HepG2 (cell line): ENCODE results near the gene SLC12A5. TPM values are rescaled to one million over a fixed set of nuclear protein-coding genes. Genes with fewer than 3 reads are reported as not detected.
A peak's percentile ranks its signal among the peaks of the same experiment; 100 is the strongest.

Experiments
- EZH2 ChIP-seq: conservative IDR thresholded peaks from 2 replicates; pipeline ENCODE4 v1.6.1; 2012; ENCODE audit warnings: mild to moderate bottlenecking, low read depth, low read length, moderate library complexity
- GABPA ChIP-seq, 2 experiments: IDR thresholded peaks; 2 replicates each; pipeline ENCODE4 v1.6.1; 2011 to 2016; ENCODE audit warnings: low read depth in 2 of 2, low read length in 1 of 2, missing biosample characterization in 1 of 2, missing genetic modification characterization in 1 of 2
- GTF2F1 ChIP-seq: fragments of 150-350 bp; IDR thresholded peaks from 2 replicates; pipeline ENCODE4 v1.6.1; 2014; ENCODE audit warnings: low read length
- KLF6 ChIP-seq: IDR thresholded peaks from 2 replicates; pipeline ENCODE4 v1.8.0; 2016; ENCODE audit warnings: missing biosample characterization, missing genetic modification reagents
- MXI1 ChIP-seq: IDR thresholded peaks from 3 replicates; pipeline ENCODE4 v1.6.1; 2012; ENCODE audit warnings: low read depth, low read length, inconsistent platforms, borderline replicate concordance
- NFYC ChIP-seq: IDR thresholded peaks from 2 replicates; pipeline ENCODE4 v1.6.1; 2016; ENCODE audit warnings: missing genetic modification reagents, missing compliant biosample characterization
- PHF21A ChIP-seq: sonication (generic); formaldehyde crosslinking; IDR thresholded peaks from 2 replicates; pipeline ENCODE4 v1.5.0; 2020; ENCODE audit warnings: mild to moderate bottlenecking, missing genetic modification reagents
- POLR2AphosphoS2 ChIP-seq: IDR thresholded peaks from 2 replicates; pipeline ENCODE4 v1.6.1; 2011; ENCODE audit warnings: low read depth, low read length, improper control_type of control experiment
- SCMH1 ChIP-seq: sonication (generic); formaldehyde crosslinking; IDR thresholded peaks from 2 replicates; pipeline ENCODE4 v1.9.0; 2021; ENCODE audit warnings: missing genetic modification reagents, mild to moderate bottlenecking, borderline replicate concordance
- U2AF2 ChIP-seq: fragments of 200-400 bp; formaldehyde crosslinking; IDR thresholded peaks from 2 replicates; pipeline ENCODE4 v1.6.1; 2017; ENCODE audit warnings: low read depth, mild to moderate bottlenecking, low read length
- ZNF160 ChIP-seq: sonication (generic); formaldehyde crosslinking; IDR thresholded peaks from 2 replicates; pipeline ENCODE4 v1.8.0; 2022; ENCODE audit warnings: mild to moderate bottlenecking, inconsistent platforms, missing genetic modification reagents
- ZNF501 ChIP-seq: sonication (generic); formaldehyde crosslinking; IDR thresholded peaks from 2 replicates; pipeline ENCODE4 v1.5.1; 2020; ENCODE audit warnings: mild to moderate bottlenecking, moderate library complexity, missing genetic modification reagents
- ZSCAN12 ChIP-seq: sonication (generic); formaldehyde crosslinking; IDR thresholded peaks from 2 replicates; pipeline ENCODE4 v1.9.0; 2021; ENCODE audit warnings: mild to moderate bottlenecking, missing genetic modification reagents
- polyA plus RNA-seq, 8 experiments: library from polyadenylated mRNA; depleted of rRNA in 3 of 8; stranded (reverse) in 7 of 8; unstranded in 1 of 8; fragments of >200 nt; fragmentation: Illumina TruSeq in 4 of 8; extraction: Trizol in 4 of 8; gene quantifications; 2 replicates each; pipeline versions ENCODE4 v1.2.1 to v1.2.3, GENCODE V29; 2011 to 2016; ENCODE audit warnings: low read depth in 4 of 8, missing spikeins in 1 of 8, mixed read lengths in 1 of 8; ENCODE audit not compliant: insufficient read depth in 1 of 8
- total RNA-seq, 5 experiments: library from RNA; depleted of rRNA; stranded (reverse); fragments of >200 nt; fragmentation: Illumina TruSeq; extraction: Trizol; gene quantifications; 2 replicates each; pipeline ENCODE4 v1.2.3, GENCODE V29; 2016; ENCODE audit warnings: low read depth in 1 of 5
- TF ChIP-seq, protein P1 (sequence below): sonication (generic); formaldehyde crosslinking; conservative IDR thresholded peaks from 2 replicates; pipeline ENCODE4 v1.4.0; 2020; ENCODE audit warnings: missing genetic modification reagents
- TF ChIP-seq, protein P2 (sequence below): sonication (generic); formaldehyde crosslinking; IDR thresholded peaks from 2 replicates; pipeline ENCODE4 v1.5.0; 2020; ENCODE audit warnings: mild to moderate bottlenecking, missing genetic modification reagents, borderline replicate concordance
- TF ChIP-seq, protein P3 (sequence below): sonication (generic); formaldehyde crosslinking; IDR thresholded peaks from 2 replicates; pipeline ENCODE4 v1.5.1; 2020; ENCODE audit warnings: missing genetic modification reagents, mild to moderate bottlenecking, borderline replicate concordance
- TF ChIP-seq, protein P4 (sequence below): sonication (generic); formaldehyde crosslinking; conservative IDR thresholded peaks from 2 replicates; pipeline ENCODE4 v1.4.0; 2020; ENCODE audit warnings: missing genetic modification reagents

The SLC12A5 gene
- total and polyA plus RNA-seq, 2 of the 13 experiments (the other 11 are each of a cell fraction or from before 2014, with no cell fraction given): 4.3 to 5.4 TPM

DNA sequence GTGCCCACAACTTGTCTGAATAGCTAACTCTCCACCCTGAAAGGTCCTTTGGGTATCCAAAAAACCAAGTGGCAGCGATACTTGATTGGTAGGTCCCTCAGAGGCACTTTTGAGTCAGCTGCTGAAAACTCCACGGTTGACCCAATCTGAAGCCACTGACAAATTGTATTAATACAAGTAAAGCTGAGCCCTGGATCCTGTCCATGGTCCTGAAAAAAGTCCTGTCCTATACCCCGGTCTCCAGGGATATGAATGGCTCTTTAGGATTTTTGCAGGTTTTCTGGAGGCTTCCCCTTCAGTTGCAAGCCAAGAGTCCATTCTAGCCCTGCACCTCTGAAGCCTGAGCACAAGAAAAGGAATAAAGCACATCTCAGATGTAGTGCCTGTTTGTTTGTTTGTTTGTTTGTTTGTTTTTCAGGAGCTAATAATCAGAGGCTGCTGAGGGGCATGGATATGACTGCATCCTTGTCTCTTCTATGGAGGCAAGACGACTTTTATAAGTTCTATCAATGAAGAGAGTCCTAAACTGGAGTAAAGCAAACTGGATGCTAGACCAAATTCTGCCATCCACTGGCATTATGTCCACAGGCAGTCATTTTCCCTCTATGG is 1.7 kb upstream of the SLC12A5 start (continued):
- TF ChIP-seq MXI1: no peak
- TF ChIP-seq SCMH1 (CRISPR knock-in tag): no peak
- TF ChIP-seq KLF6 (CRISPR knock-in tag): peak; percentile 91
- no peak for TF ChIP-seq GABPA (IDR thresholded peaks at IDR 0.05; ENCODE audit: low read depth, low read length)
- TF ChIP-seq GABPA (CRISPR knock-in tag; IDR thresholded peaks at IDR 0.05; ENCODE audit: low read depth): no peak
- no peak for TF ChIP-seq ZNF501 (CRISPR knock-in tag)
- TF ChIP-seq POLR2AphosphoS2: no peak
- no peak for TF ChIP-seq PHF21A (CRISPR knock-in tag)
- TF ChIP-seq, protein P1, sequence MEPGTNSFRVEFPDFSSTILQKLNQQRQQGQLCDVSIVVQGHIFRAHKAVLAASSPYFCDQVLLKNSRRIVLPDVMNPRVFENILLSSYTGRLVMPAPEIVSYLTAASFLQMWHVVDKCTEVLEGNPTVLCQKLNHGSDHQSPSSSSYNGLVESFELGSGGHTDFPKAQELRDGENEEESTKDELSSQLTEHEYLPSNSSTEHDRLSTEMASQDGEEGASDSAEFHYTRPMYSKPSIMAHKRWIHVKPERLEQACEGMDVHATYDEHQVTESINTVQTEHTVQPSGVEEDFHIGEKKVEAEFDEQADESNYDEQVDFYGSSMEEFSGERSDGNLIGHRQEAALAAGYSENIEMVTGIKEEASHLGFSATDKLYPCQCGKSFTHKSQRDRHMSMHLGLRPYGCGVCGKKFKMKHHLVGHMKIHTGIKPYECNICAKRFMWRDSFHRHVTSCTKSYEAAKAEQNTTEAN (CRISPR knock-in tag): peak; percentile 64; the same call in 1 of the 2 replicates
- TF ChIP-seq GTF2F1: no peak
- no peak for TF ChIP-seq NFYC
- TF ChIP-seq, protein P2, sequence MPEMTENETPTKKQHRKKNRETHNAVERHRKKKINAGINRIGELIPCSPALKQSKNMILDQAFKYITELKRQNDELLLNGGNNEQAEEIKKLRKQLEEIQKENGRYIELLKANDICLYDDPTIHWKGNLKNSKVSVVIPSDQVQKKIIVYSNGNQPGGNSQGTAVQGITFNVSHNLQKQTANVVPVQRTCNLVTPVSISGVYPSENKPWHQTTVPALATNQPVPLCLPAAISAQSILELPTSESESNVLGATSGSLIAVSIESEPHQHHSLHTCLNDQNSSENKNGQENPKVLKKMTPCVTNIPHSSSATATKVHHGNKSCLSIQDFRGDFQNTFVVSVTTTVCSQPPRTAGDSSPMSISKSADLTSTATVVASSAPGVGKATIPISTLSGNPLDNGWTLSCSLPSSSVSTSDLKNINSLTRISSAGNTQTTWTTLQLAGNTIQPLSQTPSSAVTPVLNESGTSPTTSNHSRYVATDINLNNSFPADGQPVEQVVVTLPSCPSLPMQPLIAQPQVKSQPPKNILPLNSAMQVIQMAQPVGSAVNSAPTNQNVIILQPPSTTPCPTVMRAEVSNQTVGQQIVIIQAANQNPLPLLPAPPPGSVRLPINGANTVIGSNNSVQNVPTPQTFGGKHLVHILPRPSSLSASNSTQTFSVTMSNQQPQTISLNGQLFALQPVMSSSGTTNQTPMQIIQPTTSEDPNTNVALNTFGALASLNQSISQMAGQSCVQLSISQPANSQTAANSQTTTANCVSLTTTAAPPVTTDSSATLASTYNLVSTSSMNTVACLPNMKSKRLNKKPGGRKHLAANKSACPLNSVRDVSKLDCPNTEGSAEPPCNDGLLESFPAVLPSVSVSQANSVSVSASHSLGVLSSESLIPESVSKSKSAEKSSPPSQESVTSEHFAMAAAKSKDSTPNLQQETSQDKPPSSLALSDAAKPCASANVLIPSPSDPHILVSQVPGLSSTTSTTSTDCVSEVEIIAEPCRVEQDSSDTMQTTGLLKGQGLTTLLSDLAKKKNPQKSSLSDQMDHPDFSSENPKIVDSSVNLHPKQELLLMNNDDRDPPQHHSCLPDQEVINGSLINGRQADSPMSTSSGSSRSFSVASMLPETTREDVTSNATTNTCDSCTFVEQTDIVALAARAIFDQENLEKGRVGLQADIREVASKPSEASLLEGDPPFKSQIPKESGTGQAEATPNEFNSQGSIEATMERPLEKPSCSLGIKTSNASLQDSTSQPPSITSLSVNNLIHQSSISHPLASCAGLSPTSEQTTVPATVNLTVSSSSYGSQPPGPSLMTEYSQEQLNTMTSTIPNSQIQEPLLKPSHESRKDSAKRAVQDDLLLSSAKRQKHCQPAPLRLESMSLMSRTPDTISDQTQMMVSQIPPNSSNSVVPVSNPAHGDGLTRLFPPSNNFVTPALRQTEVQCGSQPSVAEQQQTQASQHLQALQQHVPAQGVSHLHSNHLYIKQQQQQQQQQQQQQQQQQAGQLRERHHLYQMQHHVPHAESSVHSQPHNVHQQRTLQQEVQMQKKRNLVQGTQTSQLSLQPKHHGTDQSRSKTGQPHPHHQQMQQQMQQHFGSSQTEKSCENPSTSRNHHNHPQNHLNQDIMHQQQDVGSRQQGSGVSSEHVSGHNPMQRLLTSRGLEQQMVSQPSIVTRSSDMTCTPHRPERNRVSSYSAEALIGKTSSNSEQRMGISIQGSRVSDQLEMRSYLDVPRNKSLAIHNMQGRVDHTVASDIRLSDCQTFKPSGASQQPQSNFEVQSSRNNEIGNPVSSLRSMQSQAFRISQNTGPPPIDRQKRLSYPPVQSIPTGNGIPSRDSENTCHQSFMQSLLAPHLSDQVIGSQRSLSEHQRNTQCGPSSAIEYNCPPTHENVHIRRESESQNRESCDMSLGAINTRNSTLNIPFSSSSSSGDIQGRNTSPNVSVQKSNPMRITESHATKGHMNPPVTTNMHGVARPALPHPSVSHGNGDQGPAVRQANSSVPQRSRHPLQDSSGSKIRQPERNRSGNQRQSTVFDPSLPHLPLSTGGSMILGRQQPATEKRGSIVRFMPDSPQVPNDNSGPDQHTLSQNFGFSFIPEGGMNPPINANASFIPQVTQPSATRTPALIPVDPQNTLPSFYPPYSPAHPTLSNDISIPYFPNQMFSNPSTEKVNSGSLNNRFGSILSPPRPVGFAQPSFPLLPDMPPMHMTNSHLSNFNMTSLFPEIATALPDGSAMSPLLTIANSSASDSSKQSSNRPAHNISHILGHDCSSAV (CRISPR knock-in tag): no peak
- TF ChIP-seq, protein P3, sequence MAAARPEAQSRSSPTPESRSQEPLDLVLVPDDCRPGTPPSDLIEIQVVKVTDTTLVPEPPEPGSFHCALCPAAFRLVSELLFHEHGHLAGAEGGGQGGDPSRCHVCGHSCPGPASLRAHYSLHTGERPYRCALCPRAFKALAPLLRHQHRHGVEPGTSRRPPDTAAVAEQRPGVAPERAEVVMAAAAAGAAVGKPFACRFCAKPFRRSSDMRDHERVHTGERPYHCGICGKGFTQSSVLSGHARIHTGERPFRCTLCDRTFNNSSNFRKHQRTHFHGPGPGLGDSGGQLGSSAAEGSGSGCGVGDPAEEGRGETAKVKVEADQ (CRISPR knock-in tag): no peak
- no peak for TF ChIP-seq EZH2
- no peak for TF ChIP-seq U2AF2
- TF ChIP-seq, protein P4, sequence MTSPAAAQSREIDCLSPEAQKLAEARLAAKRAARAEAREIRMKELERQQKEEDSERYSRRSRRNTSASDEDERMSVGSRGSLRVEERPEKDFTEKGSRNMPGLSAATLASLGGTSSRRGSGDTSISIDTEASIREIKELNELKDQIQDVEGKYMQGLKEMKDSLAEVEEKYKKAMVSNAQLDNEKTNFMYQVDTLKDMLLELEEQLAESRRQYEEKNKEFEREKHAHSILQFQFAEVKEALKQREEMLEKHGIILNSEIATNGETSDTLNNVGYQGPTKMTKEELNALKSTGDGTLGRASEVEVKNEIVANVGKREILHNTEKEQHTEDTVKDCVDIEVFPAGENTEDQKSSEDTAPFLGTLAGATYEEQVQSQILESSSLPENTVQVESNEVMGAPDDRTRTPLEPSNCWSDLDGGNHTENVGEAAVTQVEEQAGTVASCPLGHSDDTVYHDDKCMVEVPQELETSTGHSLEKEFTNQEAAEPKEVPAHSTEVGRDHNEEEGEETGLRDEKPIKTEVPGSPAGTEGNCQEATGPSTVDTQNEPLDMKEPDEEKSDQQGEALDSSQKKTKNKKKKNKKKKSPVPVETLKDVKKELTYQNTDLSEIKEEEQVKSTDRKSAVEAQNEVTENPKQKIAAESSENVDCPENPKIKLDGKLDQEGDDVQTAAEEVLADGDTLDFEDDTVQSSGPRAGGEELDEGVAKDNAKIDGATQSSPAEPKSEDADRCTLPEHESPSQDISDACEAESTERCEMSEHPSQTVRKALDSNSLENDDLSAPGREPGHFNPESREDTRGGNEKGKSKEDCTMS (CRISPR knock-in tag): no peak
- peak; percentile 90; the same call in 1 of the 2 replicates for TF ChIP-seq ZSCAN12 (CRISPR knock-in tag)
- no peak for TF ChIP-seq ZNF160 (CRISPR knock-in tag)
